ENCODE data around the gene BCL2L13. TPM values are rescaled to one million over a fixed set of nuclear protein-coding genes. Genes with fewer than 3 reads are reported as not detected.
"Not testable (repeated sequence)": the region's sequence is repeated elsewhere in the genome, so short reads cannot be mapped to it uniquely, and the experiment has no call there.

The BCL2L13 gene
- total RNA-seq, 1 experiment from 2014 or later = 26.0 TPM

GRCh38 chr22:17665854-17666253 lies 27.3 kb downstream of the BCL2L13 start:
- Histone ChIP-seq H3K27me3 (ENCODE audit: insufficient read depth, low read length) (no peaks in the 10 kb centered on the region), H3K14ac (ENCODE audit: insufficient read depth, low read length) (no peak overlapping the region), H2AK5ac (ENCODE audit: insufficient read length, low read length) (no peak overlapping the region), H2BK5ac (ENCODE audit: insufficient read length, low read length) (no peak overlapping the region), H3K27ac (ENCODE audit: insufficient read length, low read depth, low read length) (no peak overlapping the region), H3K79me1 (ENCODE audit: insufficient read depth, low read depth, low read length, poor library complexity, severe bottlenecking) (no peaks in the 10 kb centered on the region), H3K79me2 (ENCODE audit: insufficient read depth, low read length) (no peaks in the 10 kb centered on the region), H4K8ac (replicated peaks; ENCODE audit: insufficient read length, low read depth, low read length) (no peak overlapping the region), H3T11ph (ENCODE audit: low read length) (no peak overlapping the region), H3K18ac (ENCODE audit: insufficient read length, low read depth, low read length) (no peak overlapping the region), H4K5ac (ENCODE audit: insufficient read length, low read depth, low read length) (no peak overlapping the region), H4K20me1 (ENCODE audit: control insufficient read depth, insufficient read depth, insufficient read length) (no peaks in the 10 kb centered on the region), H4K91ac (ENCODE audit: insufficient read length, low read depth, low read length) (no peak overlapping the region), H2BK120ac (ENCODE audit: low read depth, low read length, poor library complexity, severe bottlenecking) (no peak overlapping the region), H3K56ac (ENCODE audit: insufficient read length, low read depth, low read length) (no peak overlapping the region), H2BK12ac (ENCODE audit: insufficient read length, low read depth, low read length) (no peak overlapping the region), H3K4ac (ENCODE audit: low read depth, low read length) (no peak overlapping the region), H3K23me2 (ENCODE audit: insufficient read length, low read depth, low read length, poor library complexity, severe bottlenecking) (no peaks in the 10 kb centered on the region), H3K4me2 (ENCODE audit: insufficient read depth, insufficient read length, low read length) (no peak overlapping the region), H3K23ac (ENCODE audit: insufficient read length, low read depth, low read length) (no peak overlapping the region), H2BK15ac (ENCODE audit: low read depth, low read length) (no peak overlapping the region), H3K9ac (ENCODE audit: extremely low read depth, insufficient read length, low read length) (no peak overlapping the region), H3K4me1 (ENCODE audit: insufficient read depth, low read length) (no peaks in the 10 kb centered on the region), H3K9me3 (ENCODE audit: control insufficient read depth, low read depth, low read length) (no peaks in the 10 kb centered on the region), H2AFZ (ENCODE audit: low read length) (no peak overlapping the region), H2BK20ac (ENCODE audit: low read depth, low read length, poor library complexity, severe bottlenecking) (no peak overlapping the region)
- WGBS (ENCODE audit: extremely low coverage, insufficient read length, low lambda C conversion rate) = no CpG with 5 or more reads among the region's 3 CpGs
- Mint-ChIP-seq H3K27ac (no peak overlapping the region), H3K4me1 (no peaks in the 10 kb centered on the region), H3K4me3 (no peak overlapping the region), H3K27me3 (ENCODE audit: low read depth) (no peaks in the 10 kb centered on the region; the same call in 1 of the 2 replicates), H3K36me3 (ENCODE audit: insufficient read depth in 1 of 3, low read depth in 3 of 3) (peaks cover 35 to 57% (median 54%) of the 10 kb centered on the region in 3 experiments), H3K9me3 (peaks cover 10 to 12% of the 10 kb centered on the region in 2 experiments)
- no peak for TF ChIP-seq CTCF (conservative IDR thresholded peaks at IDR 0.05)
- DNase-seq = no peak

DNA sequence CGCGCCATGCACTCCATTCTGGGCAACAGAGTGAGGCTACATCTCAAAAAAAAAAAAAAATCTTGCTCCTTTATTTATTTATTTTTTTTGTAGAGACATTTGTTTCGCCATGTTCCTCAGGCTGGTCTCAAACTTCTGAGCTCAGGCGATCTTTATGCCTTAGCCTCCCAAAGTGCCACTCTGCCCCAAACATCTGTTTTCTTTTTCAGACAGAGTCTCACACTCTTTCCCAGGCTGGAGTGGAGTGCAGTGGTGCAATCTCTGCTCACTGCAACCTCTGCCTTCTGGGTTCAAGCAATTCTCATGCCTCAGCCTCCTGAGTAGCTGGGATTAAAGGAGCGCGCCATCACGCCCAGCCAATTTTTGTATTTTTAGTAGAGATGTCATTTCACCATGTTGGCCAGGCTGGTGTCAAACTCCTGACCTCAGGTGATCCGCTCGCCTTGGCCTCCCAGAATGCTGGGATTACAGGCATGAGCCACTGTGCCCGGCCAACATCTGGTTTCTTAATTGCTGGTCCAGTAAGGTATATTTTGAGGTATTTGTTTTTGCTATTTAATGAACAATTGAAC lies 33.0 kb downstream of the BCL2L13 start:
- H2BK15ac ChIP-seq (ENCODE audit: low read depth, low read length); H2BK5ac ChIP-seq (ENCODE audit: insufficient read length, low read length); H3K18ac ChIP-seq (ENCODE audit: insufficient read length, low read depth, low read length); H3K56ac ChIP-seq (ENCODE audit: insufficient read length, low read depth, low read length); H4K5ac ChIP-seq (ENCODE audit: insufficient read length, low read depth, low read length); H2BK20ac ChIP-seq (ENCODE audit: low read depth, low read length, poor library complexity, severe bottlenecking); H3K14ac ChIP-seq (ENCODE audit: insufficient read depth, low read length); H3K9me3 Mint-ChIP-seq; H3K9me3 ChIP-seq (ENCODE audit: control insufficient read depth, low read depth, low read length); DNase-seq; H3K23me2 ChIP-seq (ENCODE audit: insufficient read length, low read depth, low read length, poor library complexity, severe bottlenecking); H3T11ph ChIP-seq (ENCODE audit: low read length); H3K27ac ChIP-seq (ENCODE audit: insufficient read length, low read depth, low read length); H3K79me1 ChIP-seq (ENCODE audit: insufficient read depth, low read depth, low read length, poor library complexity, severe bottlenecking); H4K20me1 ChIP-seq (ENCODE audit: control insufficient read depth, insufficient read depth, insufficient read length); H3K4ac ChIP-seq (ENCODE audit: low read depth, low read length); H2BK12ac ChIP-seq (ENCODE audit: insufficient read length, low read depth, low read length); H4K91ac ChIP-seq (ENCODE audit: insufficient read length, low read depth, low read length); H3K23ac ChIP-seq (ENCODE audit: insufficient read length, low read depth, low read length); H3K27me3 ChIP-seq (ENCODE audit: insufficient read depth, low read length); H3K79me2 ChIP-seq (ENCODE audit: insufficient read depth, low read length); H2AFZ ChIP-seq (ENCODE audit: low read length); H3K4me3 Mint-ChIP-seq; H3K4me2 ChIP-seq (ENCODE audit: insufficient read depth, insufficient read length, low read length); H4K8ac ChIP-seq (replicated peaks; ENCODE audit: insufficient read length, low read depth, low read length); H3K9ac ChIP-seq (ENCODE audit: extremely low read depth, insufficient read length, low read length); H3K4me1 Mint-ChIP-seq; H2BK120ac ChIP-seq (ENCODE audit: low read depth, low read length, poor library complexity, severe bottlenecking); H2AK5ac ChIP-seq (ENCODE audit: insufficient read length, low read length); H3K27me3 Mint-ChIP-seq (ENCODE audit: low read depth); H3K4me1 ChIP-seq (ENCODE audit: insufficient read depth, low read length): not testable (repeated sequence)
- no CpG with 5 or more reads among the region's 10 CpGs for whole genome bisulfite sequencing (ENCODE audit: extremely low coverage, insufficient read length, low lambda C conversion rate)
- Mint-ChIP-seq H3K27ac (peak overlapping the region in 1 of 3 experiments; percentile 74; a peak in 1 of 7 replicates), H3K36me3 (ENCODE audit: insufficient read depth in 1 of 3, low read depth in 3 of 3) (peaks cover 2 to 16% (median 11%) of the 10 kb centered on the region in 3 experiments; a peak in 4 of 7 replicates)
